Measurements from ENCODE around the gene ANAPC10.

Gene ANAPC10

DNA sequence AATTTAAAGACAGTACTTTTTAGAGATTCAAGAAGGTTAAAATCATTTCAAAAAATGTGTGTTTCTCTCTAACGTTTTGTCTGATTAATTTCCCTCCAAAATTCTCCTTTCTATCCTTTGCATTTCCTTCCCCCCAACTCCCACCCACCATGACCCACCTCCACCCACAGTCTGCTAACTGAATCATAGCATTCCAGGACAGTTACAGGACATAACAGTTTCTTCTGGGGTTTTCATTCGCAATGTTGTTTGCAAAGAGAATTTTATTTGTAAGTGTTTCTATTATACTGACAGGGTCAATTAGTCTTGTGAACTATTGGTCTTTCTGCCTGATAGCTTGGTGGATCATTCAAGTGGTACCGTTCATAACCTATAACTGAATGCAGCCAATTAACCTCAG is 53.7 kb downstream of the ANAPC10 start:
- Histone ChIP-seq H3K27me3 (ENCODE audit: control insufficient read depth, low read length) (no peaks in the 10 kb centered on the region), H3K27ac (ENCODE audit: low read depth, low read length) (no peak overlapping the region), H3K4me3 (ENCODE audit: low read length) (no peak overlapping the region), H3F3A (ENCODE audit: control insufficient read depth, insufficient read depth) (no peaks in the 10 kb centered on the region), H4K20me1 (ENCODE audit: control insufficient read depth, insufficient read depth, low read depth, low read length) (no peaks in the 10 kb centered on the region), H3K9me2 (replicated peaks; ENCODE audit: control insufficient read depth, low read length) (no peaks in the 10 kb centered on the region), H3K36me3 (ENCODE audit: control insufficient read depth, low read length) (peaks cover 3% of the 10 kb centered on the region; the same call in 1 of the 2 replicates), H3K4me1 (ENCODE audit: control insufficient read depth, low read length) (peaks cover 6% of the 10 kb centered on the region), H3K4me2 (ENCODE audit: low read length) (no peak overlapping the region), H3K9me3 (ENCODE audit: control insufficient read depth, insufficient read depth, low read length) (no peaks in the 10 kb centered on the region), H3K79me2 (ENCODE audit: control insufficient read depth, low read length) (peaks cover 5% of the 10 kb centered on the region; the same call in 1 of the 2 replicates)
- TF ChIP-seq, protein P1, sequence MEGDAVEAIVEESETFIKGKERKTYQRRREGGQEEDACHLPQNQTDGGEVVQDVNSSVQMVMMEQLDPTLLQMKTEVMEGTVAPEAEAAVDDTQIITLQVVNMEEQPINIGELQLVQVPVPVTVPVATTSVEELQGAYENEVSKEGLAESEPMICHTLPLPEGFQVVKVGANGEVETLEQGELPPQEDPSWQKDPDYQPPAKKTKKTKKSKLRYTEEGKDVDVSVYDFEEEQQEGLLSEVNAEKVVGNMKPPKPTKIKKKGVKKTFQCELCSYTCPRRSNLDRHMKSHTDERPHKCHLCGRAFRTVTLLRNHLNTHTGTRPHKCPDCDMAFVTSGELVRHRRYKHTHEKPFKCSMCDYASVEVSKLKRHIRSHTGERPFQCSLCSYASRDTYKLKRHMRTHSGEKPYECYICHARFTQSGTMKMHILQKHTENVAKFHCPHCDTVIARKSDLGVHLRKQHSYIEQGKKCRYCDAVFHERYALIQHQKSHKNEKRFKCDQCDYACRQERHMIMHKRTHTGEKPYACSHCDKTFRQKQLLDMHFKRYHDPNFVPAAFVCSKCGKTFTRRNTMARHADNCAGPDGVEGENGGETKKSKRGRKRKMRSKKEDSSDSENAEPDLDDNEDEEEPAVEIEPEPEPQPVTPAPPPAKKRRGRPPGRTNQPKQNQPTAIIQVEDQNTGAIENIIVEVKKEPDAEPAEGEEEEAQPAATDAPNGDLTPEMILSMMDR (IDR thresholded peaks at IDR 0.05; ENCODE audit: low read depth, low read length, poor library complexity, severe bottlenecking): no peak
- TF ChIP-seq EZH2phosphoT487 (IDR thresholded peaks at IDR 0.05; ENCODE audit: borderline replicate concordance, low read length): no peak

DNA sequence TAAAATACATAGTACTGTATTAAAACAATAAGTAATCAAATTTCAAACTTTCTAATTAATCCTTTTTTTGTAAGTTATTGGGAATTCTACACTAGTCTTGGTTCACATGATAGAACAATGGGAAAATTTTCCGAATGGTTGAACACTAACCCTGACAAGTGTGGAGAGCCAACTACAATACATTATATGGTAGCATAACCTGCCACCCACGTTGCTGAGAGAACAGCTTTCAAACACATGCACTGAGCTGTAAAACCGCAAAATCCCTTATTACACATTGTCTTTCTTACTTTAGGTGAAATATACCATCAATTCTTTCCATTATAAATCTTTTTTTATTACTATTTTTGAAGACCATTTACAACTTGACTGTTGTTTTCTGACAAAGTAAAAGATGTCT is 54.7 kb downstream of the ANAPC10 start:
- Histone ChIP-seq H3K36me3 (ENCODE audit: control insufficient read depth, low read length) (peaks cover 3% of the 10 kb centered on the region; the same call in 1 of the 2 replicates), H4K20me1 (ENCODE audit: control insufficient read depth, insufficient read depth, low read depth, low read length) (no peaks in the 10 kb centered on the region), H3K4me2 (ENCODE audit: low read length) (no peak overlapping the region), H3K4me1 (ENCODE audit: control insufficient read depth, low read length) (peaks cover 6% of the 10 kb centered on the region), H3F3A (ENCODE audit: control insufficient read depth, insufficient read depth) (no peaks in the 10 kb centered on the region), H3K27ac (ENCODE audit: low read depth, low read length) (no peak overlapping the region), H3K9me3 (ENCODE audit: control insufficient read depth, insufficient read depth, low read length) (no peaks in the 10 kb centered on the region), H3K27me3 (ENCODE audit: control insufficient read depth, low read length) (no peaks in the 10 kb centered on the region), H3K9me2 (replicated peaks; ENCODE audit: control insufficient read depth, low read length) (no peaks in the 10 kb centered on the region), H3K79me2 (ENCODE audit: control insufficient read depth, low read length) (peaks cover 5% of the 10 kb centered on the region; the same call in 1 of the 2 replicates), H3K4me3 (ENCODE audit: low read length) (no peak overlapping the region)
- TF ChIP-seq EZH2phosphoT487 (IDR thresholded peaks at IDR 0.05; ENCODE audit: borderline replicate concordance, low read length): no peak
- TF ChIP-seq, protein P1 (IDR thresholded peaks at IDR 0.05; ENCODE audit: low read depth, low read length, poor library complexity, severe bottlenecking): no peak

DNA sequence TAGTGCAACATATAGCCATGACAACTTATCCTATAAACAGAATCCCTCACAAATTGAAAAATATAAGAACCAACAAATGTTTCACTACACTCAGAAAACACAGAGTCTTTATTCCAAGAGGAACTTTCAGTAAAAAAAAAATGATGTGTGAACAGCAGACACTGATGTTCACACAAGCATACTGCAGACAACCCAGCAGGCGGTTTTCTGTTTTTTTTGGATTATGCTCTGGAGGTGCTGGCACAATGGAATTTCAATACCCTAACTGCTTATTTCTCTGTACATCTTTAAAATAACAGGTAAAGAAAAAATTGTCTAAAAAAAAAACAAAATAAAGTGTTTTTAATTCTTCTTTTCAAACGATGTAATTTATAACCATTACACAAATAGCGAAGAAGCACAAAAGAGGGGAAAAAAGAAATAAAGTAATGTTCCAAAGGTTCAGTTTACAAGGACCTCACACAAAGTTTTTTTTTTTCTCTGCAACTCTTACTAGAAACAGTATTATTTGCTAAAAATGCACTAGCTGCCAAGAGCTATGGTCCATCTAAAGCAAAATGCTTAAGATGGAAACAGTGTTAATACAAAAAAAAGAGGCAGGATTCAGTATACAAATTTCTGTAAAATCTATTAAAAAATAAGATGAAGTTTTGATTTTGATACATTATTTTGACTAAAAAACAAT is 55.3 kb downstream of the ANAPC10 start:
- H3F3A ChIP-seq (ENCODE audit: control insufficient read depth, insufficient read depth): no peaks in the 10 kb centered on the region
- no peak overlapping the region for H3K27ac ChIP-seq (ENCODE audit: low read depth, low read length)
- H3K36me3 ChIP-seq (ENCODE audit: control insufficient read depth, low read length): peaks cover 3% of the 10 kb centered on the region; the same call in 1 of the 2 replicates
- no peaks in the 10 kb centered on the region for H3K9me3 ChIP-seq (ENCODE audit: control insufficient read depth, insufficient read depth, low read length)
- peaks cover 5% of the 10 kb centered on the region; the same call in 1 of the 2 replicates for H3K79me2 ChIP-seq (ENCODE audit: control insufficient read depth, low read length)
- peaks cover 6% of the 10 kb centered on the region for H3K4me1 ChIP-seq (ENCODE audit: control insufficient read depth, low read length)
- no peaks in the 10 kb centered on the region for H3K27me3 ChIP-seq (ENCODE audit: control insufficient read depth, low read length)
- TF ChIP-seq EZH2phosphoT487 (IDR thresholded peaks at IDR 0.05; ENCODE audit: borderline replicate concordance, low read length): no peak
- TF ChIP-seq, protein P1 (IDR thresholded peaks at IDR 0.05; ENCODE audit: low read depth, low read length, poor library complexity, severe bottlenecking): no peak
- H3K4me3 ChIP-seq (ENCODE audit: low read length): no peak overlapping the region
- H3K4me2 ChIP-seq (ENCODE audit: low read length): no peak overlapping the region
- H4K20me1 ChIP-seq (ENCODE audit: control insufficient read depth, insufficient read depth, low read depth, low read length): no peaks in the 10 kb centered on the region
- H3K9me2 ChIP-seq (replicated peaks; ENCODE audit: control insufficient read depth, low read length): no peaks in the 10 kb centered on the region

All from DOHH2 (cell line).